ENCODE measurements around the gene HEMK1. TPM values are rescaled to one million over a fixed set of nuclear protein-coding genes. Genes with fewer than 3 reads are reported as not detected.
A peak's percentile ranks its signal among the peaks of the same experiment; 100 is the strongest.

HEMK1 gene
- total RNA-seq, 1 donor from 2014 or later: 16.1 TPM

DNA sequence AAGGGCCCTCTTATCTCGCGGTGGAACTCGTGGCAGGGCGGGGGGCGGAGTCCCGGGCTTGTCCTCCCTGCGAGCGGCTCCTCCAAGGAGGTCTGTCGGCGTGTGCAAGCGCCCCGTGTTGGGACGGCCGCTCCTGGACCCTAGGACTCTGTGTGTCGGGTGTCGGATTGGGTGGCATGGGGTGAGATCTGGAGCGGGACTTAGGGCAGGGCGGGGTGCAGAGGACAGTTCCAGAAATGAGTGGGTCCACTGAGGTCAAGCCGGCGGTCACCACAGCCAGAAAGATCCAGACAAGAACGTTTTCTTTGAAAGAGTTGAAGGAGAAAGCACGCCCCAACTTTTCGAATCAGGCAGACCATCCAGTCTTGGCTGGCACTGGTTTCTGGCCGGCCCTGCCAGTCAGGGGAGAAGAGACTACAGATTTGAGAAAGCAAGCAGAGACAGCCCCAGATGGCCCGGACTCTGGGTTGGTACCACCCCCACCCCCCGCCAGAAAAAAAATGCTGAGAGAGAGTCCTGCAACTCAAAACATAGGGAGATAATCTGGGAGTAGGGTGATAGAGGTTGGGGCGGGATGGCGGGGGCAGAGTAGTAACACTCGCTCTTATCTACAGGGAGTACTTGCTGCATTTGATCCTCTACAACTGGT is 43.0 kb downstream of the HEMK1 start:
- Histone ChIP-seq H3K36me3 (peaks cover 10% of the 10 kb centered on the region), H3K27ac (replicated peaks) (peak overlapping the region; percentile 100), H3K4me1 (peaks cover 79% of the 10 kb centered on the region), H3K9me3 (replicated peaks) (no peaks in the 10 kb centered on the region), H3K27me3 (ENCODE audit: low read depth) (no peaks in the 10 kb centered on the region), H3K4me3 (peak overlapping the region; percentile 81)
- TF ChIP-seq, protein P1, sequence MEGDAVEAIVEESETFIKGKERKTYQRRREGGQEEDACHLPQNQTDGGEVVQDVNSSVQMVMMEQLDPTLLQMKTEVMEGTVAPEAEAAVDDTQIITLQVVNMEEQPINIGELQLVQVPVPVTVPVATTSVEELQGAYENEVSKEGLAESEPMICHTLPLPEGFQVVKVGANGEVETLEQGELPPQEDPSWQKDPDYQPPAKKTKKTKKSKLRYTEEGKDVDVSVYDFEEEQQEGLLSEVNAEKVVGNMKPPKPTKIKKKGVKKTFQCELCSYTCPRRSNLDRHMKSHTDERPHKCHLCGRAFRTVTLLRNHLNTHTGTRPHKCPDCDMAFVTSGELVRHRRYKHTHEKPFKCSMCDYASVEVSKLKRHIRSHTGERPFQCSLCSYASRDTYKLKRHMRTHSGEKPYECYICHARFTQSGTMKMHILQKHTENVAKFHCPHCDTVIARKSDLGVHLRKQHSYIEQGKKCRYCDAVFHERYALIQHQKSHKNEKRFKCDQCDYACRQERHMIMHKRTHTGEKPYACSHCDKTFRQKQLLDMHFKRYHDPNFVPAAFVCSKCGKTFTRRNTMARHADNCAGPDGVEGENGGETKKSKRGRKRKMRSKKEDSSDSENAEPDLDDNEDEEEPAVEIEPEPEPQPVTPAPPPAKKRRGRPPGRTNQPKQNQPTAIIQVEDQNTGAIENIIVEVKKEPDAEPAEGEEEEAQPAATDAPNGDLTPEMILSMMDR (IDR thresholded peaks at IDR 0.05; ENCODE audit: borderline replicate concordance): no peak
- intact Hi-C loops (cut with micrococcal nuclease): no loop called here
- DNase-seq: no peak

DNA sequence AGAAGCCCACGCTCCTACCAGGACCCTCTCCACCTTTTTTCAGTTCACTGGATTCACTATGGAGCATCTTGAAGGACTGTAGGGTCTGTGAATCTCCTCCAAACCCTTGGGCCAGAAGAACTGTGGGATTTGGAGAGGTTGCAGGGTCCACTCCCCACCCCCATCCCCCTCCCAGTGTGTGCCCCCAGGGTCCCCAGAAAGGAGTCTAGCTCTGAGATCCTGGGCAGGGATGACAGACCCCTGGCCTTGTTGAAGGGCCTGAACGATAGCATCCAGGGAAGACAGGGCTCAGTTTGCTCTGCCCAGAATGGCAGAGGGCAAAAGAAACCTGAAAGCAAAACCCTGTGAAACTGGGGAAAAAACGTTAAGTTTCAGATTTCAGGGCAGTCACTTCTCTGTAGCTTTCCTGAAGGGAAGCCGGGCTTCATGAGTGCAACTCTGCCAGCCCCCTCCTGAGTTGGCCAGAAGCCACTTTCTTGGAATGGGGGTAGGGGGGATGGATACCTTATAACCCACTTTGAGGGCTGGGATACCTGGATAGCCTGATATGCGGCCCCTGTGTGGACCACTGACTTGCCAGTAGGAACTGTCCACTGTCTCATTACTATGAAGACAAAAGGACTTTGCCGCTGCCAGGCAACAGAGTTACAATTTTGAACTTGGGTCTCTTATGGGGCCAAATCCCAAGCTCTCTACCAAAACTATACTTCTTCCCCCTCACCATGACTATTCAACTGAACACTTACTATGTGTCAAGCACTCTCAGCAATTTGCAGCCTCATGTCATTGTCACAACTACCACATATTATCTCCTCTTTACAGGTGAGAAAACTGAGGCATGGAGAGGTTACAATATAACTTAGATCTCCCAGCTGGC is 43.9 kb downstream of the HEMK1 start:
- peak overlapping the region; percentile 81 for H3K4me3 ChIP-seq
- intact Hi-C loops (cut with micrococcal nuclease): no loop called here
- no peaks in the 10 kb centered on the region for H3K9me3 ChIP-seq (replicated peaks)
- peaks cover 2% of the 10 kb centered on the region for H3K36me3 ChIP-seq
- no peaks in the 10 kb centered on the region for H3K27me3 ChIP-seq (ENCODE audit: low read depth)
- TF ChIP-seq, protein P1 (IDR thresholded peaks at IDR 0.05; ENCODE audit: borderline replicate concordance): no peak
- DNase-seq: no peak
- H3K4me1 ChIP-seq: peaks cover 79% of the 10 kb centered on the region
- peak overlapping the region; percentile 100 for H3K27ac ChIP-seq (replicated peaks)

DNA sequence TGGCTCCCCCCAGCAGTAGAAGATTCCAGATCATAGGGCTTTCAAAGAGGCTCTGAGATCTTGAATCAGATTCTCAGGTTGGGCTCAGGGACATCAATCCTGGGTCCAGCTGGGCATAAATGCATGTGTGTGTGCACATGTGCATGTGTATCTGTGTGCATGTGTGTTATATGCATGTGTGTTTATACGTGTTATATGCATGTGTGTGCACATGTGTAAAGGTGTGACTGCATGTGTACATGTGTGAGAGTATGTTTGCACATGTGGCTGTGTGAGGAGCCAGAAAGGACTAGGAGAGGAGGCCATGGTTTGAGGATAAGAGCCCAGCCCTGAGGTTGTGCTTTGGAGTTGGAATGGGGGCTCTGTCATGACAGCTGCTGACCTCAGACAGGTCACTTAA is 45.9 kb downstream of the HEMK1 start:
- Histone ChIP-seq H3K27me3 (ENCODE audit: low read depth) (no peaks in the 10 kb centered on the region), H3K36me3 (no peaks in the 10 kb centered on the region), H3K27ac (replicated peaks) (no peak overlapping the region), H3K4me3 (no peak overlapping the region), H3K4me1 (peaks cover 75% of the 10 kb centered on the region), H3K9me3 (replicated peaks) (no peaks in the 10 kb centered on the region)
- intact Hi-C loops (cut with micrococcal nuclease): no loop called here
- DNase-seq: no peak
- TF ChIP-seq, protein P1 (IDR thresholded peaks at IDR 0.05; ENCODE audit: borderline replicate concordance): no peak

DNA sequence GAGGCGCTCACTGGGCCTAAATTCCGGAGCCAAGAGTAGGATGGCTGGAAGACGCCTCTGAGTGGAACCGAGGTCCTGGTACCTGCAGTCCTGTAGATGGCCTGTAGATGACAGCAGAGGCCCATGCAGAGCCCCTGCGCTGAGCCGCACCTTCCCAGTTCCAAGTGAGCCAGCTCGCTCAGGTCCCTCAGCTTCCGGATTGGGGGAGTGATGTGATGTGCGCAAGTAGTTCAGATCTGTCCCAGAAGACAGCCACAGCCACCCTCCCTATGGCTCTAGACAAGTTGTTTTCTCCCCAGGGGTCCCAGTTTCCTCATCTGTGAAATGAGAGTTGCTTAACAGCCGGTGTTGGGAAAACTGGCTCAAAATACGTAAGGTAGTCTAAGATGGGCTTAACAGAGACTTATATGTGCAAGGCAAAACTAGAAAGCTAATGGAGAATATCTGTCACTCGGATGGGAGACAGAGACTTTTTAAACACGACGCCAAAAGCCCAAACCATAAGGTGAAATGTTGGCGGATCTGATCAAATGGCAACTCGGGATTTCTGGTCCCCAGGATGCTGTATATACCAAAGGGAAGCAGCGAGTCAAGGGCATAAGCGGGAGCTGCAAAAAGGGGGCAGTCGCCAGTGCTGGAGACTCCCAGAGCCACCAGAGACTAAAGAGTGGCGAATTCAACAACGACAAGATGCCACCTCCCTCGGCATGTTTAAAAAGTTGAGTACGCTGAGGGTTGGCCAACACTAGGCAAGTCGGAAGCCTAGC is 46.9 kb downstream of the HEMK1 start:
- TF ChIP-seq, protein P1 (IDR thresholded peaks at IDR 0.05; ENCODE audit: borderline replicate concordance): peak; percentile 100
- peak overlapping the region; percentile 96 for H3K4me3 ChIP-seq
- no peaks in the 10 kb centered on the region for H3K36me3 ChIP-seq
- H3K27ac ChIP-seq (replicated peaks): peak overlapping the region; percentile 98
- intact Hi-C loops (cut with micrococcal nuclease): loop anchor here (2.0 kb wide), 1 partner anchor 45 kb away; no protein-coding TSS in a partner anchor
- H3K27me3 ChIP-seq (ENCODE audit: low read depth): no peaks in the 10 kb centered on the region
- no peaks in the 10 kb centered on the region for H3K9me3 ChIP-seq (replicated peaks)
- peaks cover 75% of the 10 kb centered on the region for H3K4me1 ChIP-seq
- peak; percentile 76 for DNase-seq

DNA sequence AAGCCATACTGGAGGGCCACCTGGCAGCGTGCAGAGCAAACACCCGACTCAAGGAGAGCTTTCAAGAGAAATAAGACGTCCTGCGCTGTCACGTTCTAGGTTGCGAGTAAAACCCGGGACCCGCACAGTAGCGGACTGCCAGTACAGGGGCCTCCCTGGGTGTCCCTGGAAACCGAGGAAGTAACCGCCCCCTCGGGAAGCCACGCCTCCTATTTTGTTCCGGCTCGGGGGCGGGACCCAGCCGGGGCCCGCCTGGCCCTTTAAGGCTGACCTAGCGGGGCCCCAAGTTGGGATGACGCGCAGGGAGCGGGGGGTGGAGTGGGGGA is 47.4 kb downstream of the HEMK1 start:
- peak overlapping the region; percentile 96 for H3K4me3 ChIP-seq
- intact Hi-C loops (cut with micrococcal nuclease): loop anchor here (2.0 kb wide), 1 partner anchor 46 kb away; no protein-coding TSS in a partner anchor
- H3K9me3 ChIP-seq (replicated peaks): no peaks in the 10 kb centered on the region
- H3K27ac ChIP-seq (replicated peaks): peak overlapping the region; percentile 98
- H3K4me1 ChIP-seq: peaks cover 76% of the 10 kb centered on the region
- TF ChIP-seq, protein P1 (IDR thresholded peaks at IDR 0.05; ENCODE audit: borderline replicate concordance): no peak
- peak; percentile 94 for DNase-seq
- H3K27me3 ChIP-seq (ENCODE audit: low read depth): no peaks in the 10 kb centered on the region
- H3K36me3 ChIP-seq: no peaks in the 10 kb centered on the region
